ENCODE measurements around the gene CISD1. TPM values are rescaled to one million over a fixed set of nuclear protein-coding genes. Genes with fewer than 3 reads are reported as not detected.
"Not testable (repeated sequence)": the region's sequence is repeated elsewhere in the genome, so short reads cannot be mapped to it uniquely, and the experiment has no call there.

The CISD1 gene
- total RNA-seq, 2 experiments from 2014 or later, result 49.7 to 58.2 TPM

GRCh38 chr10:58237014-58237834 lies 31.7 kb upstream of the CISD1 start:
- Mint-ChIP-seq H3K9me3 (peaks cover 6% of the 10 kb centered on the region), H3K4me1 (ENCODE audit: low read depth) (peaks cover 43% of the 10 kb centered on the region), H3K27ac (no peak overlapping the region), H3K4me3 (no peak overlapping the region), H3K36me3 (ENCODE audit: low read depth) (peaks cover 62% of the 10 kb centered on the region), H3K27me3 (no peaks in the 10 kb centered on the region)
- intact Hi-C loops (cut with micrococcal nuclease), result no loop called here
- ATAC-seq (peak; percentile 55), DNase-seq (no peak)
- ChIA-PET POLR2A (interaction anchor here (1.4 kb wide), 1 partner anchor 31 kb away, joined by 4 read pairs; no protein-coding TSS in a partner anchor), CTCF (no interaction called here)
- TF ChIP-seq CTCF (IDR thresholded peaks at IDR 0.05), result no peak

GRCh38 chr10:58239561-58240169 lies 29.3 kb upstream of the CISD1 start:
- CTCF ChIA-PET, result interaction anchor here (1.0 kb wide), 1 partner anchor 60 kb away, joined by 3 read pairs; no protein-coding TSS in a partner anchor
- H3K4me1 Mint-ChIP-seq (ENCODE audit: low read depth), result peaks cover 46% of the 10 kb centered on the region
- POLR2A ChIA-PET, result no interaction called here
- no peaks in the 10 kb centered on the region for H3K27me3 Mint-ChIP-seq
- peaks cover 8% of the 10 kb centered on the region for H3K9me3 Mint-ChIP-seq
- no peak overlapping the region for H3K4me3 Mint-ChIP-seq
- no peak for ATAC-seq
- no peak for TF ChIP-seq CTCF (IDR thresholded peaks at IDR 0.05)
- no peak overlapping the region for H3K27ac Mint-ChIP-seq
- no peak for DNase-seq
- intact Hi-C loops (cut with micrococcal nuclease), result no loop called here
- peaks cover 51% of the 10 kb centered on the region for H3K36me3 Mint-ChIP-seq (ENCODE audit: low read depth)

- peaks cover 46% of the 10 kb centered on the region for H3K4me1 Mint-ChIP-seq (ENCODE audit: low read depth)
- TF ChIP-seq CTCF (IDR thresholded peaks at IDR 0.05), result no peak
- no peak overlapping the region for H3K4me3 Mint-ChIP-seq
- no peak overlapping the region for H3K27ac Mint-ChIP-seq
- intact Hi-C loops (cut with micrococcal nuclease), result no loop called here
- H3K27me3 Mint-ChIP-seq, result no peaks in the 10 kb centered on the region
- ChIA-PET POLR2A (no interaction called here), CTCF (no interaction called here)
- peaks cover 44% of the 10 kb centered on the region for H3K36me3 Mint-ChIP-seq (ENCODE audit: low read depth)
- no peak for DNase-seq
- peaks cover 6% of the 10 kb centered on the region for H3K9me3 Mint-ChIP-seq
- ATAC-seq, result no peak
These were observed 28.4 kb upstream of the CISD1 start for GRCh38 chr10:58240531-58240930.

GRCh38 chr10:58241346-58241745 lies 27.6 kb upstream of the CISD1 start:
- no peak overlapping the region for H3K27ac Mint-ChIP-seq
- DNase-seq (no peak), ATAC-seq (no peak)
- H3K4me1 Mint-ChIP-seq (ENCODE audit: low read depth), result peaks cover 46% of the 10 kb centered on the region
- H3K4me3 Mint-ChIP-seq, result no peak overlapping the region
- intact Hi-C loops (cut with micrococcal nuclease), result no loop called here
- ChIA-PET CTCF (no interaction called here), POLR2A (no interaction called here)
- H3K27me3 Mint-ChIP-seq, result no peaks in the 10 kb centered on the region
- H3K36me3 Mint-ChIP-seq (ENCODE audit: low read depth), result peaks cover 37% of the 10 kb centered on the region
- peaks cover 6% of the 10 kb centered on the region for H3K9me3 Mint-ChIP-seq
- TF ChIP-seq CTCF (IDR thresholded peaks at IDR 0.05), result no peak

- no peak overlapping the region for H3K27ac Mint-ChIP-seq
- DNase-seq (no peak), ATAC-seq (no peak)
- ChIA-PET POLR2A (no interaction called here), CTCF (no interaction called here)
- H3K36me3 Mint-ChIP-seq (ENCODE audit: low read depth), result peaks cover 22% of the 10 kb centered on the region
- H3K4me3 Mint-ChIP-seq, result no peak overlapping the region
- peaks cover 6% of the 10 kb centered on the region for H3K9me3 Mint-ChIP-seq
- intact Hi-C loops (cut with micrococcal nuclease), result no loop called here
- H3K27me3 Mint-ChIP-seq, result no peaks in the 10 kb centered on the region
- TF ChIP-seq CTCF (IDR thresholded peaks at IDR 0.05), result no peak
- H3K4me1 Mint-ChIP-seq (ENCODE audit: low read depth), result peaks cover 34% of the 10 kb centered on the region
These were observed 25.7 kb upstream of the CISD1 start for GRCh38 chr10:58243269-58243668.

GRCh38 chr10:58243801-58244200 lies 25.2 kb upstream of the CISD1 start:
- POLR2A ChIA-PET; DNase-seq; H3K9me3 Mint-ChIP-seq; H3K27me3 Mint-ChIP-seq; H3K27ac Mint-ChIP-seq; ATAC-seq; intact Hi-C loops (cut with micrococcal nuclease); CTCF ChIA-PET; H3K4me3 Mint-ChIP-seq: not testable (repeated sequence)
- peaks cover 31% of the 10 kb centered on the region for H3K4me1 Mint-ChIP-seq (ENCODE audit: low read depth)
- peaks cover 26% of the 10 kb centered on the region for H3K36me3 Mint-ChIP-seq (ENCODE audit: low read depth)

GRCh38 chr10:58244242-58244641 lies 24.7 kb upstream of the CISD1 start:
- H3K9me3 Mint-ChIP-seq; intact Hi-C loops (cut with micrococcal nuclease); DNase-seq; POLR2A ChIA-PET; H3K4me3 Mint-ChIP-seq; H3K27me3 Mint-ChIP-seq; CTCF ChIA-PET; ATAC-seq; H3K27ac Mint-ChIP-seq: not testable (repeated sequence)
- Mint-ChIP-seq H3K4me1 (ENCODE audit: low read depth) (peaks cover 30% of the 10 kb centered on the region), H3K36me3 (ENCODE audit: low read depth) (peaks cover 27% of the 10 kb centered on the region)

All from activated CD8-positive, alpha-beta T cell treated with anti-CD3 and anti-CD28 coated beads for 36 hours (primary cell).